Measurements from ENCODE around the gene STEAP1B. TPM values are rescaled to one million over a fixed set of nuclear protein-coding genes. Genes with fewer than 3 reads are reported as not detected.

STEAP1B gene
- polyA plus RNA-seq, 3 donors: 0.16 TPM; not detected in 2

GRCh38 chr7:22474645-22475044 is 25.3 kb downstream of the STEAP1B start:
- H3K27me3 ChIP-seq (ENCODE audit: control insufficient read depth in 2 of 2, insufficient read depth in 2 of 2, low read length in 2 of 2): peaks cover under 1 to 8% of the 10 kb centered on the region in 2 donors
- no peak overlapping the region for H3K27ac ChIP-seq (ENCODE audit: low read depth in 1 of 2, low read length in 2 of 2)
- DNase-seq: no peak
- no peak overlapping the region for H2AFZ ChIP-seq (ENCODE audit: insufficient read depth, low read depth, low read length, poor library complexity, severe bottlenecking)
- peaks cover 5 to 10% (median 8%) of the 10 kb centered on the region in 3 donors for H3K27me3 Mint-ChIP-seq (ENCODE audit: low read depth in 3 of 3)
- no peak overlapping the region for H3K9ac ChIP-seq (ENCODE audit: insufficient read depth, low read length, poor library complexity, severe bottlenecking)
- H3K36me3 ChIP-seq (replicated peaks in 1 of 2; ENCODE audit: control insufficient read depth in 1 of 2, insufficient read depth in 2 of 2, low read length in 2 of 2): no peaks in the 10 kb centered on the region
- no peak for TF ChIP-seq CTCF (IDR thresholded peaks at IDR 0.05)
- 100% methylated on average over 1 of the region's 2 CpGs for WGBS (ENCODE audit: insufficient coverage)
- peak overlapping the region in 1 of 7 donors; percentile 22 for H3K27ac Mint-ChIP-seq
- no peak overlapping the region for H3K4me3 Mint-ChIP-seq
- peaks cover 0 to 7% (median 4%) of the 10 kb centered on the region in 7 donors for H3K9me3 Mint-ChIP-seq
- H4K20me1 ChIP-seq (ENCODE audit: insufficient read depth, low read length): no peaks in the 10 kb centered on the region
- no peak overlapping the region for H3K4me2 ChIP-seq (replicated peaks; ENCODE audit: extremely low read depth, low read length, poor library complexity, severe bottlenecking)
- no peaks in the 10 kb centered on the region for H3K4me1 ChIP-seq (ENCODE audit: control insufficient read depth in 1 of 2, insufficient read depth in 2 of 2, low read length in 2 of 2)
- peaks cover 0 to 3% of the 10 kb centered on the region in 2 donors for H3K9me3 ChIP-seq (replicated peaks in 1 of 2; ENCODE audit: control insufficient read depth in 1 of 2, insufficient read depth in 1 of 2, low read length in 2 of 2)
- no peaks in the 10 kb centered on the region for H3K36me3 Mint-ChIP-seq
- intact Hi-C loops (cut with micrococcal nuclease): no loop called here
- peaks cover 6% of the 10 kb centered on the region for H3K4me1 Mint-ChIP-seq
- no peaks in the 10 kb centered on the region for H3K79me2 ChIP-seq (ENCODE audit: insufficient read depth, low read length)
- H3K4me3 ChIP-seq (replicated peaks in 1 of 3; ENCODE audit: low read depth in 2 of 3, low read length in 3 of 3): no peak overlapping the region

GRCh38 chr7:22470981-22471380 is 29.0 kb downstream of the STEAP1B start:
- Histone ChIP-seq H3K4me2 (replicated peaks; ENCODE audit: extremely low read depth, low read length, poor library complexity, severe bottlenecking) (no peak overlapping the region), H3K36me3 (replicated peaks in 1 of 2; ENCODE audit: control insufficient read depth in 1 of 2, insufficient read depth in 2 of 2, low read length in 2 of 2) (no peaks in the 10 kb centered on the region), H2AFZ (ENCODE audit: insufficient read depth, low read depth, low read length, poor library complexity, severe bottlenecking) (no peak overlapping the region), H3K9ac (ENCODE audit: insufficient read depth, low read length, poor library complexity, severe bottlenecking) (no peak overlapping the region), H3K27me3 (ENCODE audit: control insufficient read depth in 2 of 2, insufficient read depth in 2 of 2, low read length in 2 of 2) (no peaks in the 10 kb centered on the region), H3K79me2 (ENCODE audit: insufficient read depth, low read length) (no peaks in the 10 kb centered on the region), H3K9me3 (replicated peaks in 1 of 2; ENCODE audit: control insufficient read depth in 1 of 2, insufficient read depth in 1 of 2, low read length in 2 of 2) (no peaks in the 10 kb centered on the region), H3K4me1 (ENCODE audit: control insufficient read depth in 1 of 2, insufficient read depth in 2 of 2, low read length in 2 of 2) (no peaks in the 10 kb centered on the region), H4K20me1 (ENCODE audit: insufficient read depth, low read length) (no peaks in the 10 kb centered on the region), H3K27ac (ENCODE audit: low read depth in 1 of 2, low read length in 2 of 2) (no peak overlapping the region), H3K4me3 (replicated peaks in 1 of 3; ENCODE audit: low read depth in 2 of 3, low read length in 3 of 3) (no peak overlapping the region)
- intact Hi-C loops (cut with micrococcal nuclease): no loop called here
- H3K36me3 Mint-ChIP-seq: no peaks in the 10 kb centered on the region
- H3K27ac Mint-ChIP-seq: no peak overlapping the region
- no peaks in the 10 kb centered on the region for H3K27me3 Mint-ChIP-seq (ENCODE audit: low read depth in 3 of 3)
- H3K4me1 Mint-ChIP-seq: peaks cover 1% of the 10 kb centered on the region
- TF ChIP-seq CTCF (IDR thresholded peaks at IDR 0.05): no peak
- DNase-seq: no peak
- WGBS (ENCODE audit: insufficient coverage): 86% methylated on average over 8 of the region's 10 CpGs
- peaks cover 0 to 2% (median 1%) of the 10 kb centered on the region in 7 donors for H3K9me3 Mint-ChIP-seq
- no peak overlapping the region for H3K4me3 Mint-ChIP-seq
